Endothelial cell of umbilical vein (primary cell): ENCODE measurements around the gene PPFIBP2. TPM values are rescaled to one million over a fixed set of nuclear protein-coding genes. Genes with fewer than 3 reads are reported as not detected.

Experiments used
- BruUV-seq: library from RNA; stranded (reverse); fragments of 400-500 nt; replicated peaks from 2 replicates; lab custom pipeline; 2021; lab: Mats Ljungman, UMichigan
- CTCF ChIA-PET: fragments of 300-600, 350-600 bp; sonication (Branson Sonifier 250); formaldehyde crosslinking; loops from one replicate; lab custom pipeline; 2021; ENCODE audit warnings: antibody characterized with exemption, inconsistent platforms; lab: Charles Lee
- POLR2A ChIA-PET: fragments of 300-600, 350-600 bp; sonication (Branson Sonifier 250); formaldehyde crosslinking; loops from one replicate; lab custom pipeline; 2021; ENCODE audit warnings: antibody characterized with exemption, inconsistent platforms; lab: Charles Lee
- DNase-seq: peaks from one replicate; pipeline ENCODE4 v3.0.0-alpha.2; 2011; ENCODE audit warnings: low read depth, low spot score
- FAIRE-seq: peaks from 2 replicates; lab custom pipeline; 2011; peaks lifted over from hg19 to GRCh38; lab: Jason Lieb, UNC
- H2AFZ ChIP-seq: 2 replicates; pipeline ENCODE4 v1.6.0; 2012; ENCODE audit warnings: low read depth, low read length, control low read depth, inconsistent platforms
- H3K27ac ChIP-seq: 2 replicates; pipeline ENCODE4 v1.5.1; 2011; ENCODE audit warnings: low read depth, mild to moderate bottlenecking, control low read depth, low read length, moderate library complexity; ENCODE audit not compliant: insufficient read depth
- H3K27me3 ChIP-seq, 2 experiments: 2 replicates each; pipeline versions ENCODE4 v1.6.0 to v1.6.1; 2011; ENCODE audit warnings: low read length in 2 of 2, mixed read lengths in 1 of 2; ENCODE audit not compliant: control insufficient read depth in 2 of 2, insufficient read depth in 2 of 2
- H3K36me3 ChIP-seq, 2 experiments: 2 replicates in 1 of 2; 3 replicates in 1 of 2; pipeline ENCODE4 v1.5.1; 2011; ENCODE audit warnings: low read length in 2 of 2, mild to moderate bottlenecking in 1 of 2, moderate library complexity in 1 of 2; ENCODE audit not compliant: control insufficient read depth in 2 of 2, insufficient read depth in 2 of 2; ENCODE audit errors: extremely low read depth in 1 of 2
- H3K4me1 ChIP-seq: 3 replicates; pipeline ENCODE4 v1.5.1; 2011; ENCODE audit warnings: mild to moderate bottlenecking, low read length; ENCODE audit not compliant: control insufficient read depth, insufficient read depth; ENCODE audit errors: extremely low read depth
- H3K4me2 ChIP-seq: 2 replicates; pipeline ENCODE4 v1.6.1; 2011; ENCODE audit warnings: low read length, control low read depth, mixed read lengths; ENCODE audit not compliant: insufficient read depth
- H3K4me3 ChIP-seq, 3 experiments: fragments of 200-600 bp in 1 of 3; sonication (generic), shearing (Covaris generic) in 1 of 3; replicated peaks in 1 of 3; 2 replicates each; pipeline ENCODE4 v1.5.1; 2011 to 2016; ENCODE audit warnings: control low read depth in 3 of 3, low read length in 3 of 3, mild to moderate bottlenecking in 2 of 3, inconsistent platforms in 1 of 3, low read depth in 1 of 3, moderate library complexity in 1 of 3; ENCODE audit not compliant: insufficient read depth in 1 of 3
- H3K79me2 ChIP-seq: 2 replicates; pipeline ENCODE4 v1.6.0; 2012; ENCODE audit warnings: low read length, inconsistent platforms; ENCODE audit not compliant: control insufficient read depth, insufficient read depth
- H3K9ac ChIP-seq: replicated peaks from 2 replicates; pipeline ENCODE3; 2011; ENCODE audit warnings: low read length, control low read depth; ENCODE audit not compliant: insufficient read depth; ENCODE audit errors: extremely low read depth
- H3K9me1 ChIP-seq: replicated peaks from 3 replicates; pipeline ENCODE4 v1.6.0; 2011; ENCODE audit warnings: mild to moderate bottlenecking, low read length; ENCODE audit not compliant: control insufficient read depth, insufficient read depth; ENCODE audit errors: extremely low read depth
- H3K9me3 ChIP-seq: replicated peaks from 2 replicates; pipeline ENCODE4 v1.5.1; 2012; ENCODE audit warnings: low read length, inconsistent platforms; ENCODE audit not compliant: control insufficient read depth, insufficient read depth
- H4K20me1 ChIP-seq: replicated peaks from 2 replicates; pipeline ENCODE3; 2011; ENCODE audit warnings: mild to moderate bottlenecking, low read length; ENCODE audit not compliant: control insufficient read depth, insufficient read depth; ENCODE audit errors: extremely low read depth
- EZH2 ChIP-seq: IDR thresholded peaks from 2 replicates; pipeline ENCODE4 v1.6.1; 2012; ENCODE audit warnings: borderline replicate concordance, low read depth, mild to moderate bottlenecking, moderate library complexity, low read length, inconsistent platforms; ENCODE audit not compliant: severe bottlenecking
- FOS ChIP-seq: IDR thresholded peaks from 2 replicates; pipeline ENCODE4 v1.6.1; 2011; ENCODE audit warnings: mild to moderate bottlenecking, low read length, moderate library complexity, borderline replicate concordance; ENCODE audit not compliant: insufficient read depth
- GATA2 ChIP-seq: IDR thresholded peaks from 2 replicates; pipeline ENCODE4 v1.7.0; 2011; ENCODE audit warnings: low read depth, mild to moderate bottlenecking, moderate library complexity, mixed read lengths, low read length; ENCODE audit not compliant: insufficient read length, insufficient read depth
- JUN ChIP-seq: IDR thresholded peaks from 2 replicates; pipeline ENCODE4 v1.6.1; 2011; ENCODE audit warnings: borderline replicate concordance, low read depth; ENCODE audit not compliant: insufficient read length, insufficient read depth
- MAX ChIP-seq: IDR thresholded peaks from 2 replicates; pipeline ENCODE4 v1.6.1; 2011; ENCODE audit not compliant: insufficient read depth, insufficient read length
- MYC ChIP-seq: IDR thresholded peaks from one replicate; pipeline ENCODE4 v1.6.1; 2011; ENCODE audit warnings: mild to moderate bottlenecking, low read depth, low read length
- POLR2A ChIP-seq: IDR thresholded peaks from 2 replicates; pipeline ENCODE4 v1.6.1; 2012; ENCODE audit warnings: low read depth, mild to moderate bottlenecking, control low read depth, low read length
- POLR2AphosphoS5 ChIP-seq: IDR thresholded peaks from 2 replicates; pipeline ENCODE4 v1.6.1; 2012; ENCODE audit warnings: low read depth, mild to moderate bottlenecking, control low read depth, low read length, moderate library complexity; ENCODE audit not compliant: insufficient read depth
- dilution Hi-C: fragments of 300-500 bp; cut with MboI; formaldehyde crosslinking; loops from one replicate; pipeline ENCODE4 v1.15.0; 2019; ENCODE audit warnings: low sequenced_read_pairs; ENCODE audit not compliant: extremely low pct_ligation_motif_present
- intact Hi-C: fragments of 100-400 bp; cut with micrococcal nuclease; formaldehyde crosslinking; loops from one replicate; pipeline ENCODE4 v1.10.0; 2022
- polyA plus RNA-seq, 4 experiments: library from polyadenylated mRNA; depleted of rRNA in 3 of 4; stranded (reverse) in 3 of 4; unstranded in 1 of 4; fragments of >200 nt; gene quantifications; 2 replicates each; pipeline versions ENCODE4 v1.2.1 to v1.2.3, GENCODE V29; 2011 to 2012; ENCODE audit warnings: missing spikeins in 1 of 4
- total RNA-seq: library from RNA; stranded (reverse); gene quantifications from 2 replicates; pipeline ENCODE4 v1.2.3, GENCODE V29; 2021

PPFIBP2 gene
- total and polyA plus RNA-seq, 2 donors (not counting 3 experiments of a cell fraction or from before 2014, with no cell fraction given): 1.3 to 4.0 TPM

DNA sequence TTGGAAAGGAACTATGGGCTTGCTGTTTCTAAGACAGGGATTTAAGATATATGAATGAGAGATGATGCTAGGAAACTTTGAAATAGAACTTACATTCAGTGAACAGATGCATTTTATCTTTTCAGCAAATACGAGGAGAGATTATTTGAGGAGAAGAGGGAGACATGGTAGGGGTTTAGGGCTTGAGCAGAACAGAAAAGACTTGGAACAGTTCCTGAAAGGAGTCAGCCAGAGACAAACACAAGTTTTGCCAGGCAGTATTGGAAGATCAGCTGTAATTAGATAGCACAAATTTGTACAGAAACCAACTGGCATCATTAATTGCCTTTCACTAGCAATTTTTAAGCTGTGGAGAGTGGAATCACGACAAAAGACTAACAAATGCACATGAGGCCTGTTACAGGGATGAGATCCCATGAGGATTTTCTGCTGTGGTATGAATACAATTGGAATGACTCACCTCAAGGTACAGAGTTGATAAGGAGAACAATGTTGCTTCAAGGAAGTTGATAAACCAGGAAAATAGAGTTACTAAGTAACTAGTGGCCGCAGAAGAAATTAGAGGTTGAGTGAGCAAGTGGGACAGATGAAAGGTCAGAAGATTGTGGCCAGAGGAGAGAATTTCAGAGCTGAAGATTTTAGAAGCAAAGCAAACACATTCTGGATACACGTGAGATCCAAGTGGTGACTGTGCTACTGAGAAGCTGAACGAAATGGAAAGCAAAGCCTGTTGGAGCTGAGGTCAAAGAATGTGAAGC is 91.6 kb downstream of the PPFIBP2 start:
- FAIRE-seq: peak; percentile 100

DNA sequence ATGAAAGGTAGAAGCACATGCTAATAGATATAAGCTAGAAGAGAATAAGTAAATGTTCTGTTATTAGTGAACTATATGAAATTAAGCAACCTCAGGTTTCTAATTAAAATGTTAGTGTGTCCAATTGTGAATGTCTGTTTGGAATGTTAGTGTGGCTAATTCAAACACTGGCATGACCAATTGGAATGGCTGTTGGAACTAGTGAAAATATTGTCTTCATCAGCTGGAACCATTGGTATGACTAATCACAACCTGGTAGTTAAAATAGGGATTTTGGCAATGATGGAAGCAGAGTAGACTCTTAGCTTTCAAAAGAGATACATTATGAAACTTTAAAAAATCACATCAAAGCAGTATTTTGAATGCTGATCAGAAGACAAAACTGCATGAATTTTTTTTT is 92.7 kb downstream of the PPFIBP2 start:
- dilution Hi-C loops: no loop called here
- CTCF ChIA-PET: interaction anchor here (1.3 to 5.2 kb wide), 9 partner anchors 14 to 61 kb away, joined by 4 to 41 read pairs (median 8); no protein-coding TSS in a partner anchor

More for the DNA sequence above, 91.6 kb downstream of the PPFIBP2 start:
- Histone ChIP-seq H2AFZ (no peak overlapping the region), H3K9ac (peak overlapping the region; percentile 57), H3K79me2 (no peaks in the 10 kb centered on the region), H3K4me1 (peaks cover 35% of the 10 kb centered on the region), H3K4me2 (peak overlapping the region; percentile 44), H3K4me3 (peak overlapping the region in 1 of 3 experiments; percentile 1), H3K27ac (peak overlapping the region; percentile 85), H4K20me1 (no peaks in the 10 kb centered on the region), H3K9me1 (no peaks in the 10 kb centered on the region), H3K27me3 (no peaks in the 10 kb centered on the region), H3K9me3 (no peaks in the 10 kb centered on the region), H3K36me3 (no peaks in the 10 kb centered on the region)
- DNase-seq: peak; percentile 98
- ChIA-PET CTCF (interaction anchor here (0.8 to 5.2 kb wide), 12 partner anchors 10 to 382 kb away, joined by 3 to 41 read pairs (median 6); partner anchors contain the start of gene EIF3F), POLR2A (interaction anchor here (1.9 to 2.1 kb wide), 2 partner anchors 24 to 32 kb away, joined by 6 to 16 read pairs; no protein-coding TSS in a partner anchor)
- no TSS peak for BruUV-seq
- intact Hi-C loops (loop anchor here (5.0 to 10.0 kb wide), 2 partner anchors 382 to 1281 kb away; partner anchors contain the start of genes CAVIN3 and EIF3F), dilution Hi-C loops (no loop called here)
- TF ChIP-seq GATA2 (peak; percentile 100), POLR2AphosphoS5 (peak; percentile 94), EZH2 (no peak), JUN (peak; percentile 99), MAX (peak; percentile 35), FOS (peak; percentile 97), MYC (no peak), POLR2A (peak; percentile 78)

More for the DNA sequence above, 92.7 kb downstream of the PPFIBP2 start:
- Histone ChIP-seq H3K4me1 (peaks cover 24% of the 10 kb centered on the region), H3K4me2 (peak overlapping the region; percentile 44), H3K27ac (peak overlapping the region; percentile 85), H3K27me3 (no peaks in the 10 kb centered on the region), H3K9me3 (no peaks in the 10 kb centered on the region), H2AFZ (no peak overlapping the region), H3K9ac (peak overlapping the region; percentile 41), H3K4me3 (no peak overlapping the region), H3K36me3 (no peaks in the 10 kb centered on the region), H3K9me1 (no peaks in the 10 kb centered on the region), H4K20me1 (no peaks in the 10 kb centered on the region), H3K79me2 (no peaks in the 10 kb centered on the region)
- DNase-seq (no peak), FAIRE-seq (peak; percentile 15)
- BruUV-seq: TSS peak; percentile 11
- intact Hi-C loops: loop anchor here (5.0 to 10.0 kb wide), 2 partner anchors 381 to 1282 kb away; partner anchors contain the start of genes CAVIN3 and EIF3F
- TF ChIP-seq MYC: no peak
- POLR2A ChIA-PET: interaction anchor here (2.1 kb wide), 1 partner anchor 23 kb away, joined by 16 read pairs; no protein-coding TSS in a partner anchor
